Right forelimb (tissue), 1 donor: ENCODE results near the gene HTR7.
"Not testable (repeated sequence)": the region's sequence is repeated elsewhere in the genome, so short reads cannot be mapped to it uniquely, and the experiment has no call there.

Experiments used
- DNase-seq: peaks from one replicate; pipeline ENCODE4 v3.0.0-alpha.2; 2018

Gene HTR7

GRCh38 chr10:90857635-90858460, at the start of gene HTR7:
Gene HTR7, minus strand, starts transcription at chr10:90858039. Its CDS starts 368 bp downstream, at chr10:90857671.
- peak; percentile 79 for DNase-seq

- no peak for DNase-seq
Measured at GRCh38 chr10:90906596-90906995, 48.8 kb upstream of the HTR7 start.

GRCh38 chr10:90905925-90906324, 48.1 kb upstream of the HTR7 start:
- DNase-seq, result no peak

GRCh38 chr10:90896916-90897315, 39.1 kb upstream of the HTR7 start:
- DNase-seq, result not testable (repeated sequence)

GRCh38 chr10:90893190-90893589, 35.4 kb upstream of the HTR7 start:
- DNase-seq, result no peak

- no peak for DNase-seq
Measured at GRCh38 chr10:90890347-90890746, 32.5 kb upstream of the HTR7 start.

- no peak for DNase-seq
Measured at GRCh38 chr10:90889636-90890035, 31.8 kb upstream of the HTR7 start.

- DNase-seq, result no peak
Measured at GRCh38 chr10:90888387-90888786, 30.5 kb upstream of the HTR7 start.

GRCh38 chr10:90887555-90887954, 29.7 kb upstream of the HTR7 start:
- no peak for DNase-seq

GRCh38 chr10:90885176-90885575, 27.3 kb upstream of the HTR7 start:
- DNase-seq, result no peak

GRCh38 chr10:90884431-90884830, 26.6 kb upstream of the HTR7 start:
- DNase-seq, result no peak

- DNase-seq, result not testable (repeated sequence)
Measured at GRCh38 chr10:90880059-90880719, 22.4 kb upstream of the HTR7 start.

GRCh38 chr10:90879062-90879461, 21.2 kb upstream of the HTR7 start:
- DNase-seq, result no peak

- DNase-seq, result no peak
Measured at GRCh38 chr10:90872648-90873020, 14.8 kb upstream of the HTR7 start.

GRCh38 chr10:90871766-90872647, 14.2 kb upstream of the HTR7 start, which contains the start of gene RPP30:
Gene RPP30, plus strand, starts transcription at chr10:90871974. Its CDS starts 13 bp downstream, at chr10:90871987.
- DNase-seq, result peak; percentile 85

- DNase-seq, result peak; percentile 44
Measured at GRCh38 chr10:90871279-90871765, 13.5 kb upstream of the HTR7 start.

- DNase-seq, result no peak
Measured at GRCh38 chr10:90866050-90866598, 8.3 kb upstream of the HTR7 start.

- no peak for DNase-seq
Measured at GRCh38 chr10:90865401-90865800, 7.6 kb upstream of the HTR7 start.

- no peak for DNase-seq
Measured at GRCh38 chr10:90862908-90863514, 5.2 kb upstream of the HTR7 start.

- no peak for DNase-seq
Measured at GRCh38 chr10:90860790-90861189, 3.0 kb upstream of the HTR7 start.

GRCh38 chr10:90859321-90859751, 1.5 kb upstream of the HTR7 start:
- DNase-seq, result no peak

- DNase-seq, result peak; percentile 42
Measured at GRCh38 chr10:90858461-90858968, 676 bp upstream of the HTR7 start.
